Smooth muscle cell (in vitro differentiated cells): Measurements from ENCODE around the gene CDC42BPB. TPM values are rescaled to one million over a fixed set of nuclear protein-coding genes. Genes with fewer than 3 reads are reported as not detected.

Source experiments
- DNase-seq: peaks from one replicate; lab custom pipeline; 2025; ENCODE audit not compliant: unreplicated experiment; lab: John Stamatoyannopoulos, UW
- H2AFZ ChIP-seq: fragments of 200-600 bp; sonication (generic); 2 replicates; pipeline ENCODE4 v1.6.0; 2016; ENCODE audit warnings: antibody characterized with exemption, low read depth, mild to moderate bottlenecking
- H3F3A ChIP-seq: fragments of 200-600 bp; sonication (generic); 2 replicates; pipeline ENCODE4 v1.6.0; 2017; ENCODE audit warnings: antibody characterized with exemption, low read depth
- H3K27ac ChIP-seq: fragments of 200-600 bp; sonication (generic); 2 replicates; pipeline ENCODE4 v1.5.1; 2016; ENCODE audit warnings: low read depth, mild to moderate bottlenecking
- H3K27me3 ChIP-seq: fragments of 200-600 bp; sonication (generic); 2 replicates; pipeline ENCODE4 v1.6.1; 2016; ENCODE audit warnings: low read depth, mild to moderate bottlenecking
- H3K36me3 ChIP-seq: fragments of 200-600 bp; sonication (generic); 2 replicates; pipeline ENCODE4 v1.5.1; 2016; ENCODE audit warnings: low read depth
- H3K4me1 ChIP-seq: fragments of 200-600 bp; sonication (generic); 2 replicates; pipeline ENCODE4 v1.5.1; 2016; ENCODE audit warnings: low read depth
- H3K4me2 ChIP-seq: fragments of 200-600 bp; sonication (generic); 2 replicates; pipeline ENCODE4 v1.6.0; 2016; ENCODE audit warnings: mild to moderate bottlenecking
- H3K4me3 ChIP-seq: fragments of 200-600 bp; sonication (generic); 2 replicates; pipeline ENCODE4 v1.5.1; 2016; ENCODE audit warnings: mild to moderate bottlenecking
- H3K79me2 ChIP-seq: fragments of 200-600 bp; sonication (generic); 2 replicates; pipeline ENCODE4 v1.6.0; 2016; ENCODE audit warnings: low read depth, mild to moderate bottlenecking
- H3K9ac ChIP-seq: fragments of 200-600 bp; sonication (generic); 2 replicates; pipeline ENCODE4 v1.6.0; 2016; ENCODE audit warnings: low read depth
- H3K9me3 ChIP-seq: fragments of 200-600 bp; sonication (generic); replicated peaks from 2 replicates; pipeline ENCODE4 v1.5.1; 2016; ENCODE audit warnings: low read depth
- H4K20me1 ChIP-seq: fragments of 200-600 bp; sonication (generic); 2 replicates; pipeline ENCODE4 v1.6.0; 2016; ENCODE audit warnings: low read depth
- WGBS: methylation state at CpG from one replicate; pipeline ENCODE4 v1.1.7; 2016; ENCODE audit warnings: low lambda C conversion rate; 5-methylcytosine and 5-hydroxymethylcytosine counted together
- polyA plus RNA-seq: library from polyadenylated mRNA; unstranded; fragments of >200 nt; fragmentation: Nextera tagmentation; extraction: Ambion mirVana; gene quantifications from 2 replicates; pipeline ENCODE4 v1.2.1, GENCODE V29; 2016
- total RNA-seq: library from RNA; depleted of rRNA; stranded (reverse); fragments of >200 nt; gene quantifications from 2 replicates; pipeline ENCODE4 v1.2.3, GENCODE V29; 2014
- TF ChIP-seq, protein P1 (sequence below): fragments of 200-600 bp; sonication (generic); IDR thresholded peaks from 2 replicates; pipeline ENCODE4 v1.5.1; 2017; ENCODE audit warnings: borderline replicate concordance, mild to moderate bottlenecking, antibody characterized with exemption; ENCODE audit not compliant: insufficient read depth, poor library complexity, severe bottlenecking

CDC42BPB gene
- total and polyA plus RNA-seq, 2 experiments from 2014 or later = 11.3 to 71.2 TPM

DNA sequence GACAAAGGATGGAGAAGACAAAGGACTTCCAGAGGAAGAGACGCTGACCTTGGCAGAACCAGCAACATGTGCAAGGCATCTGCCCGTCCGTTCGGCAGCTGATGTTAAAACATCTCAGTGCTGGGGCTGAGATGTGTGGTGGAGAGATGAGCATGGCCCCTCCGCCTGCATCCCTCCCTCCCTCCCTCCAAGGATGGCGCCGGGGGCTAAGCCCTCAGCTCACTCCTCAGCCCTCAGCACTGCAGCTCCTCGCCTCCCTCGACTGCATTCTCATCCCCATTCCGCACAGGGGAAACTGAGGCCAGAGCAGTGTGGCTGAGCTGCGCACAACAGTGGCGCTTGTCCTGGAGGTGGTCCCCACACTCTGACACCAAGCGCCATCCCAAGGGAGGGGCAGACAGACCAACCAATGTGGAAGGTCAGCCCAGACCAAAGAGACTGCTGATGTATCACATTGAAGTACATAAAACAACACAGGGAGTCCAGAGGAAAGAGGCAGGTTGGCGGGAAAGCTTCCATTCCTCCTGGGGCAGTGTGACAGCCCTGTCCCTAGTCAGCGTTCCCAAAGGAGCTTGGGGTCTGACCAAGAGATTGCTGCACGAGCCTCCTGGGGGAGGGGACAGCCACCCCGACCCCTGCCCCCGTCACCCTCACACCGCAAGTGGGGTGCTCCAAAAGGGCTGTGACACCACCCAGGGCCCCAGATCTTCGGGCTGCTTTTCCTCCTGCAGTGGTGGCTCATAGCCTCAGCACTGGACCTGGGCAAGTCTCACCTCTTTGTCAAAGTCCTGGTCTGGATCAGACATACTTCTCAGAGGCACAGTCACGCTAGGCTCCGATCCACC, 119.8 kb downstream of the CDC42BPB start:
- Histone ChIP-seq H3K4me2 (no peak overlapping the region), H3K4me1 (no peaks in the 10 kb centered on the region), H3K9me3 (no peaks in the 10 kb centered on the region), H2AFZ (no peak overlapping the region), H3K4me3 (no peak overlapping the region), H4K20me1 (peaks cover 62% of the 10 kb centered on the region), H3K36me3 (no peaks in the 10 kb centered on the region), H3K27me3 (no peaks in the 10 kb centered on the region), H3K79me2 (no peaks in the 10 kb centered on the region), H3F3A (peaks cover 4% of the 10 kb centered on the region), H3K9ac (no peak overlapping the region), H3K27ac (no peak overlapping the region)
- TF ChIP-seq, protein P1, sequence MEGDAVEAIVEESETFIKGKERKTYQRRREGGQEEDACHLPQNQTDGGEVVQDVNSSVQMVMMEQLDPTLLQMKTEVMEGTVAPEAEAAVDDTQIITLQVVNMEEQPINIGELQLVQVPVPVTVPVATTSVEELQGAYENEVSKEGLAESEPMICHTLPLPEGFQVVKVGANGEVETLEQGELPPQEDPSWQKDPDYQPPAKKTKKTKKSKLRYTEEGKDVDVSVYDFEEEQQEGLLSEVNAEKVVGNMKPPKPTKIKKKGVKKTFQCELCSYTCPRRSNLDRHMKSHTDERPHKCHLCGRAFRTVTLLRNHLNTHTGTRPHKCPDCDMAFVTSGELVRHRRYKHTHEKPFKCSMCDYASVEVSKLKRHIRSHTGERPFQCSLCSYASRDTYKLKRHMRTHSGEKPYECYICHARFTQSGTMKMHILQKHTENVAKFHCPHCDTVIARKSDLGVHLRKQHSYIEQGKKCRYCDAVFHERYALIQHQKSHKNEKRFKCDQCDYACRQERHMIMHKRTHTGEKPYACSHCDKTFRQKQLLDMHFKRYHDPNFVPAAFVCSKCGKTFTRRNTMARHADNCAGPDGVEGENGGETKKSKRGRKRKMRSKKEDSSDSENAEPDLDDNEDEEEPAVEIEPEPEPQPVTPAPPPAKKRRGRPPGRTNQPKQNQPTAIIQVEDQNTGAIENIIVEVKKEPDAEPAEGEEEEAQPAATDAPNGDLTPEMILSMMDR = no peak
- no peak for DNase-seq
- WGBS = 98% methylated on average over 21 of the region's 22 CpGs

DNA sequence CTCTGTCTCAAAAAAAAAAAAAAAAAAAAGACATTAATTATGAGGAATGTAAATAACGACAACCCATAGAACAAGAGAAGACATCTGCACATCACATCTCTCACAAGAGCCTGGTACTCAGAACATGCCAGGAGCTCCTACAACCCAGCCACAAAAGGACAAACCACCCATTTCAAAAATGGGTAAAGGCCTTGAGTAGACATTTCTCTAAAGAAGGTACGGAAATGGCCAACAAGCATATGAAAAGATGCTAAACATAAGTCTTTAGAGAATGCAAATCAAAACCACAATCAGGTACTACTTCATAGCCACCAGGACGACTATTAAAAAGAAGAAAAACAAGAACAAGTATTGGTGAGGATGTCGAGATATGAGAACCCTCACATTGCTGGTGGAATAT, 121.6 kb downstream of the CDC42BPB start:
- no peak overlapping the region for H3K9ac ChIP-seq
- H4K20me1 ChIP-seq = peaks cover 65% of the 10 kb centered on the region
- no peak overlapping the region for H3K4me2 ChIP-seq
- DNase-seq = no peak
- no peak overlapping the region for H3K4me3 ChIP-seq
- H3K36me3 ChIP-seq = no peaks in the 10 kb centered on the region
- H3K9me3 ChIP-seq = no peaks in the 10 kb centered on the region
- peaks cover 8% of the 10 kb centered on the region for H3F3A ChIP-seq
- H2AFZ ChIP-seq = no peak overlapping the region
- H3K79me2 ChIP-seq = no peaks in the 10 kb centered on the region
- H3K4me1 ChIP-seq = no peaks in the 10 kb centered on the region
- TF ChIP-seq, protein P1 = no peak
- peaks cover 5% of the 10 kb centered on the region for H3K27me3 ChIP-seq
- H3K27ac ChIP-seq = no peak overlapping the region
- 95% methylated on average over 4 of the region's 4 CpGs for WGBS

DNA sequence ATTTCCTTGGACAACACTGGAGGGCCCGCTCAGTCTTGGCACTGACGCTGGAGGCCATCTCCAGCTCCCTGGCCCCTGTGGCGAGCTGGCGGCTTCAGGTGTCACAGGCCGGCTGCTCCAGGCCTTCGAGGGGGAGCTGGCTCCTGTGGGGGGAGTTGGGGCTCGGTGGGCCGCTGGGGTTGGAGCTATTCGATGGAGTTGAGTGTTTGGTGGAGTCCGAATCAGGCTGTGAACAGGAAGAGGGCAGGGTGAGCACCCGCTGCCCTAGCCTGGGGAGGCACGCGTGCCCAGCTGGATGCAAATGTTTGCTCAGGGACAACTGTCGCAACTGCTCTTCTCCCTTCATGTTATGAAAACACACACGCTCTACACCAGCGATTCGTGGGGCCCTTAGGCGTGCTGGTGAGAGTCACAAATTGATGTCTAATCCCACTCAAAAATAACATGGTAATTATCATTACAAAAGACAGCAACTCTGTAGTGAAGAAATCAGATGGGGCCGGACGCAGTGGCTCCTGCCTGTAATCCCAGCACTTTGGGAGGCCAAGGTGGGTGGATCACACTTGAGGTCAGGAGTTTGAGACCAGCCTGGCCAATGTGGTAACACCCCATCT, 123.6 kb downstream of the CDC42BPB start:
- TF ChIP-seq, protein P1 = no peak
- Histone ChIP-seq H3K9ac (no peak overlapping the region), H3K4me3 (no peak overlapping the region), H2AFZ (no peak overlapping the region), H4K20me1 (peaks cover 78% of the 10 kb centered on the region), H3K36me3 (no peaks in the 10 kb centered on the region), H3K79me2 (no peaks in the 10 kb centered on the region), H3K4me2 (no peak overlapping the region), H3K27ac (no peak overlapping the region), H3K9me3 (no peaks in the 10 kb centered on the region), H3F3A (peaks cover 9% of the 10 kb centered on the region), H3K27me3 (peaks cover 26% of the 10 kb centered on the region), H3K4me1 (peaks cover 10% of the 10 kb centered on the region)
- DNase-seq = no peak
- 96% methylated on average over 20 of the region's 20 CpGs for WGBS
